HG03571 (cell line): Measurements from ENCODE around the gene RIMBP2.
"Not testable (repeated sequence)": the region's sequence is repeated elsewhere in the genome, so short reads cannot be mapped to it uniquely, and the experiment has no call there.

Source experiments
- ATAC-seq: cut with Tn5 transposase; IDR thresholded peaks from one replicate; pipeline ENCODE4 v1.9.1; 2021; ENCODE audit not compliant: unreplicated experiment

RIMBP2 gene

GRCh38 chr12:130706885-130707570 is 9.1 kb downstream of the RIMBP2 start:
- no peak for ATAC-seq

DNA sequence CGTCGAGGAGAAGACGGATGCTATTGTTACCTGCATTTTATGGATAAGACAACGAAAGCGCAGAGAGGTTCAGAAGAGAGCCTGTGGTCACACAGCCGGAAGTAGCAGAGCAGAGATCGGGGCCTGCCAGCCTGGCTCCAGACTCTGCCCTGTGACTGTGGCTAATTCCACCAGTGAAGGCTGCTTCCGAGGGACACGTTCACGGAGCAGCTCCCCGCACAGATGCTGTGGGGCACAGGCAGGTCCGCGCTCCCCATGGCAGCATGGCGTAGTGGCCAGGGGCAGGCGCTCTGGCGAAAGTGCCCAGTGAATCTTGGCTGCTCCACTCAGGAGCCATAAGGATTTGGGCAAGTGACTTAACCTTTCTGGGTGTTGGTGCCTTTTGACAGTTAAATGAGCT is 9.8 kb downstream of the RIMBP2 start:
- no peak for ATAC-seq

GRCh38 chr12:130705178-130705822 is 10.8 kb downstream of the RIMBP2 start:
- no peak for ATAC-seq

- no peak for ATAC-seq
These were observed 11.5 kb downstream of the RIMBP2 start for GRCh38 chr12:130704606-130705005.

DNA sequence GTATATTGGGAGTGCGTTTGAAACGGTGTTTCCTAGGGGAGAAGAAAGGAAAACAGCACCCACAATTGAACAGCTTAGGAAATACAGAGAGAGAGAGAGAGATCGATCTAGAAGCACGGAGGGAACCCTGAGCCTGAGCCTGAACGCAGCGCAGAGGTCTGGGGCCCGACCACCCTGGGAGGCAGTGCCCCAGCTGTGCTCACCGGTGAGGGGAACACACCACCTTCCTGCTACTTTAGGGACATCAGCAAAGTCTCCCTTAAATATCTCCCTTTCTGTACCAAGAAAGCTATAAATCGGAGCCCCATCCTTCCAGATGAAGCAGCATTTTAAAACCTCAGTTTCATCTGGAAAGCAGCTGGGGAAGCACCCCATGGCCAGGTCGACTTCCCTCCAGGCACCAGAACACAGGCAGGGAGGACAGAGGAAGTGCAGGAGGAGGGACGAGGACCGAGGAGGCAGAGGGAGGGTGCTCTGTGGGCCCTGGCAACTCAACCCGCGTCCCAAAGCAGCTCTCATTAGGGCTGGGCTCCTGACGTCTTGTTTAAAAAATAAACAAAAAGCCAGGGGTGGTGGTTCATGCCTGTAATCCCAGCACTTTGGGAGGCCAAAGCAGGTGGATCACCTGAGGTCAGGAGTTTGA is 12.2 kb downstream of the RIMBP2 start:
- ATAC-seq, result no peak

- no peak for ATAC-seq
These were observed 12.9 kb downstream of the RIMBP2 start for GRCh38 chr12:130702966-130703732.

GRCh38 chr12:130701402-130701744 is 14.7 kb downstream of the RIMBP2 start:
- ATAC-seq, result no peak

DNA sequence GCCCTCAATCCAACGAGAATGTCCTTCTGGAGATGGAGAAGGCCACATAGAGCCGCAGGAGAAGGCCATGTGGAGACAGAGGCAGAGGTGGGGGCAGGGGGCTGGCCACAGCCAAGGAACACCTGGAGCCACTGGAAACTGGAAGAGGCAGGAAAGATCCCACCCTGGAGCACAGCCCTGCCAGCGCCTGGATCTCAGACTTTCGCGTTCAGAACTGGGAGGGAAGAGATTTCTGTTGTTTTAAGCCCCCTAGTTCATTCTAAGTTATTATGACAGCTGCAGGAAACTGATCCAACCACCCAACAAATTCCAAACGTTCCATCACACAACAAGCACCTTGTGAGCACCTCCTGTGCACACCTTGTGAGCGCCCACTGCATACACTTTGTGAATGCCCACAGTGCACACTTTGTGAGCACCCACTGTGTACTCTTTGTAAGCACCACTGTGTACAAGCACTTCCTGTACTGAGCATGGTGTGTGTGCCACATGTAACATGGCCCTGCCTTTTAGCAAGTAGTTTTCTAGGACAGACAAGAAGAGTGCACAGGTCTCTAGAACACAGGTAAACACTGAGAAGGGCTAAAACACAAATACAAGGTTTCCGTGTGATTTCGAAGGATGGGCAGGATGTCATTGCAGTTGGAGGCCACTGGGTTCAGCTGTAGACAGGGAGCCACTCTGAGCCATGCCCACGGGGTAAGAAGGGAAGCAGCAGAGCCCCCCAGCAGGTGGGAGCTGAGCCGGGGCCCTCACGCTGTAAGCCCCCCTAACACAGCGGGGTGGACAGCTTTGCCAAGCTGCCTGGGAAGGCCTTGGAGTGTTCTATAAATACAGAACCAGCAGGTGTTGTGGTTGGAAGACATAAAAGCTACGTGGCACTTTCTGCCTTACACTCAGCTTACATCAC is 15.4 kb downstream of the RIMBP2 start:
- no peak for ATAC-seq

DNA sequence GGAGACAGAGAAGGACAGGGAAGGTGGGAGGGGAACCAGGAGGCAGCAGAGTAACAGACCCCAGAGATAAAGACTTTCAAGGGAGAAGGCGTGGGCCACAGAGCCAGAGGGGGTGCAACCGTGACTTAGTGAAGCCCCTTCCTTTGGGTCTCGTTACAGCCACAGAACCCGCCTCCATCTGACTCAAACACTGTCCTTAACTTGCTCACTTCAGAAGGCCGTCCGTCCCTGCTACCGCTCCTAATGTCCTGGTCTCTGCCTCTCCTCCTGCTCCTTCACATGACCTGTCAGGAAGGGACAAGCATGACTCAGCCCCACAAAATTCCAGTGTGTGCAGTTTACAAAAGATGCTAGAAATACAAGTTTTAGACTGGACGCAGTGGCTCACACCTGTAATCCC is 18.0 kb downstream of the RIMBP2 start:
- no peak for ATAC-seq

GRCh38 chr12:130696379-130697100 is 19.6 kb downstream of the RIMBP2 start:
- ATAC-seq, result no peak

GRCh38 chr12:130695061-130695460 is 21.0 kb downstream of the RIMBP2 start:
- no peak for ATAC-seq

GRCh38 chr12:130689408-130690405 is 26.4 kb downstream of the RIMBP2 start:
- no peak for ATAC-seq

DNA sequence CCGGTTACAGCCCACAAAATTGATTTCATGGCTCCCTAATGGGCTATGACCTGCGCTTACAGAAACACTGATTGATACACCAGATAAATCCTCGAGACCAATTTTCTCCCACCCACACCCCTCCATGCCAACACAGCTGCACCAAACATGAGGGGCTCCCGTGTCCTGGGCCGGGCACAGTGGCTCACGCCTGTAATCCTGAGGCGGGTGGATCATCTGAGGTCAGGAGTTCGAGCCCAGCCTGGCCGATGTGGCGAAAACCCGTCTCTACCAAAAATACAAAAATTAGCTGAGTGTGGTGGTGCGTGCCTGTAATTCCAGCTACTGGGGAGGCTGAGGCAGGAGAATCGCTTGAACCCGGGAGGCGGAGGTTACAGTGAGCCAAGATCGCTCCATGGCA is 27.1 kb downstream of the RIMBP2 start:
- not testable (repeated sequence) for ATAC-seq

- ATAC-seq, result no peak
These were observed 28.0 kb downstream of the RIMBP2 start for GRCh38 chr12:130687796-130688778.

DNA sequence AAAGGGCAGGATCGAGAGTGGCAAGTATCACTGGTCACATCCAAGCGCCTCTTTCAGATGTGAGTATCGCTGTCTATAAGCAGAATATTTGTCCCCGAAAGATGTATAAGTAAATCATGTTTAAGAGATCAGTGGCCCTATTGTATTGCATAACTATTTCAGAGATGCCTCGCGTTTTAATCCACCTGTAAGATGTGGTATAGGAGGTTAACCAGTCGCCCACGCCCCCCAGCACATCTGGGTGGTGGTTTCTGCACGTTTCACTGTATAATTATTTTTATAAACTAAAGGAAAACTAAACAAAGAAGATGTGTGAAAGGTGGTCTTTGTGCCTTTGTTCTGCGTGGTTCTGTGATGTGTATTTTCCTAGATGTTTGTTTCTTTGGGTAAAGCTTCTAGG is 28.9 kb downstream of the RIMBP2 start:
- no peak for ATAC-seq

- ATAC-seq, result no peak
These were observed 29.5 kb downstream of the RIMBP2 start for GRCh38 chr12:130686511-130686991.

GRCh38 chr12:130685850-130686249 is 30.2 kb downstream of the RIMBP2 start:
- ATAC-seq, result no peak
